HG02571 (cell line): ENCODE measurements around the gene PROX1.

Source experiments
- ATAC-seq: cut with Tn5 transposase; IDR thresholded peaks from one replicate; pipeline ENCODE4 v1.9.1; 2021; ENCODE audit warnings: mild to moderate bottlenecking, moderate library complexity; ENCODE audit not compliant: unreplicated experiment

PROX1 gene

GRCh38 chr1:213997038-213997771, 9.4 kb downstream of the PROX1 start:
- ATAC-seq = no peak

- ATAC-seq = no peak
These were observed 10.0 kb downstream of the PROX1 start for GRCh38 chr1:213997772-213998107.

- no peak for ATAC-seq
These were observed 11.0 kb downstream of the PROX1 start for GRCh38 chr1:213998785-213999184.

- ATAC-seq = no peak
These were observed 12.0 kb downstream of the PROX1 start for GRCh38 chr1:213999732-214000131.

GRCh38 chr1:214002060-214002459, 14.3 kb downstream of the PROX1 start:
- no peak for ATAC-seq

- ATAC-seq = no peak
These were observed 14.7 kb downstream of the PROX1 start for GRCh38 chr1:214002472-214002871.

- no peak for ATAC-seq
These were observed 15.5 kb downstream of the PROX1 start for GRCh38 chr1:214003233-214003632.

- ATAC-seq = no peak
These were observed 16.2 kb downstream of the PROX1 start for GRCh38 chr1:214004014-214004413.

- ATAC-seq = no peak
These were observed 17.0 kb downstream of the PROX1 start for GRCh38 chr1:214004795-214005194.

GRCh38 chr1:214005708-214006107, 17.9 kb downstream of the PROX1 start:
- no peak for ATAC-seq

- no peak for ATAC-seq
These were observed 19.1 kb downstream of the PROX1 start for GRCh38 chr1:214006845-214007244.

- no peak for ATAC-seq
These were observed 20.6 kb downstream of the PROX1 start for GRCh38 chr1:214008347-214008746.

GRCh38 chr1:214008791-214009422, 21.1 kb downstream of the PROX1 start:
- no peak for ATAC-seq

- ATAC-seq = no peak
These were observed 21.8 kb downstream of the PROX1 start for GRCh38 chr1:214009423-214010196.

GRCh38 chr1:214010197-214010573, 22.4 kb downstream of the PROX1 start:
- no peak for ATAC-seq

GRCh38 chr1:214010717-214011116, 22.9 kb downstream of the PROX1 start:
- no peak for ATAC-seq

GRCh38 chr1:214012418-214012817, 24.6 kb downstream of the PROX1 start:
- ATAC-seq = no peak

GRCh38 chr1:214013614-214014377, 26.0 kb downstream of the PROX1 start:
- no peak for ATAC-seq

- ATAC-seq = no peak
These were observed 27.0 kb downstream of the PROX1 start for GRCh38 chr1:214014730-214015129.

- ATAC-seq = no peak
These were observed 29.6 kb downstream of the PROX1 start for GRCh38 chr1:214017191-214017982.
